HG03280 (cell line): ENCODE data around the gene ANXA5.
A peak's percentile ranks its signal among the peaks of the same experiment; 100 is the strongest.
"Not testable (repeated sequence)": the region's sequence is repeated elsewhere in the genome, so short reads cannot be mapped to it uniquely, and the experiment has no call there.

Experiments
- ATAC-seq: cut with Tn5 transposase; IDR thresholded peaks from one replicate; pipeline ENCODE4 v1.9.1; 2021; ENCODE audit warnings: mild to moderate bottlenecking, moderate library complexity; ENCODE audit not compliant: unreplicated experiment

Gene ANXA5

GRCh38 chr4:121696581-121697461, at the start of gene ANXA5:
TSS of gene ANXA5 (minus strand) at chr4:121696980. CDS start at chr4:121696589, 391 bp downstream.
- ATAC-seq: peak; percentile 92

GRCh38 chr4:121742794-121743193, 46.0 kb upstream of the ANXA5 start:
- no peak for ATAC-seq

DNA sequence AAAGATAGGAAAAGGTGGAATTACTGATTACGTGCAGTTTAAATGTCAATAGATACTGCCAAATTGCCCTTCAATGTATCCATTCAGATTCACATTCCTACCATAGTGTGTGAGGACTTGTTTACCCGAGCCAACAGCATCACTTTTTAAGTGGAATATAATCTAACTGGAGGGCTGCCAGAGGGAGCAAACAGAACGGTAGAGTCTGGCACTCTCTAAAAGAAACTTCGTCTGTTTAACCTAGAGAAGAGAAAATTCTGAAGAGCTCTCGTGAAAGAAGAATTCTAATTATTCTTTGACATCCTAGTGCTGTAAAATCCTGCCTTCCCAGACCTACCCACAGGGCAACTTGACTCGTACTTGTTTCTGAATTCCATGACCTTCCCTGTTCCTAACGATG, 45.0 kb upstream of the ANXA5 start:
- no peak for ATAC-seq

DNA sequence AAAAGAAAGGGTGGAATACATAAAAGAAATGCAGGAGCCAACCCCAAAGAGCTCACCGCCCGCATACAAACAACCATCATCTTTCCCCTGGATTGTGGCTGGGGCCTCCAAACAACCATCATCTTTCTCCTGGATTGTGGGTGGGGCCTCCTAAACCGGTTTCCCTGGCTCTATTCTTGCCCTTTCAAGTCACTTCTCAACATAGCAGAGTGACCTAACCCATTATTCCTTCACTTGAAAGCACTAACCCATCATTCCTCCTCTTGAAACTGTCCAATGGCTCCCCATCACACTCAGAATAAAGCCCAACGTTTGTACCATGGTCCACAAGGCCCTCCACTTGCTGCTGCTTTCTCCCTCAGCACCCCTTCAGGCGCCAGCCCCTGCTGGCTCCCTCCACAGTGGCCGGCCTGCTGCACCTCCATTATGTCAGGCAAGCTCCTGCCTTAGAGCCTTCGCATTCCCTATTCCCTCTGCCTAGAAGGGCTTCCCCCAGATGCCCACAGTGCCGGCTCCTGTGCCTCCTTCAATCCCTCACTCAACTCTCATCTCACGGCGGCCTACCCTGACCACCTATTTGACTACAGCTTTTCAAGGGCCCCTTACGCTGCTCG, 44.1 kb upstream of the ANXA5 start:
- ATAC-seq: no peak

- no peak for ATAC-seq
These were observed 42.8 kb upstream of the ANXA5 start for GRCh38 chr4:121739575-121739974.

- ATAC-seq: no peak
These were observed 42.2 kb upstream of the ANXA5 start for GRCh38 chr4:121738780-121739535.

GRCh38 chr4:121737846-121738554, 41.2 kb upstream of the ANXA5 start:
- no peak for ATAC-seq

GRCh38 chr4:121736735-121737351, 40.1 kb upstream of the ANXA5 start:
- ATAC-seq: no peak

GRCh38 chr4:121734571-121734970, 37.8 kb upstream of the ANXA5 start:
- no peak for ATAC-seq

GRCh38 chr4:121733942-121734341, 37.2 kb upstream of the ANXA5 start:
- no peak for ATAC-seq

GRCh38 chr4:121729753-121730152, 33.0 kb upstream of the ANXA5 start:
- ATAC-seq: not testable (repeated sequence)

DNA sequence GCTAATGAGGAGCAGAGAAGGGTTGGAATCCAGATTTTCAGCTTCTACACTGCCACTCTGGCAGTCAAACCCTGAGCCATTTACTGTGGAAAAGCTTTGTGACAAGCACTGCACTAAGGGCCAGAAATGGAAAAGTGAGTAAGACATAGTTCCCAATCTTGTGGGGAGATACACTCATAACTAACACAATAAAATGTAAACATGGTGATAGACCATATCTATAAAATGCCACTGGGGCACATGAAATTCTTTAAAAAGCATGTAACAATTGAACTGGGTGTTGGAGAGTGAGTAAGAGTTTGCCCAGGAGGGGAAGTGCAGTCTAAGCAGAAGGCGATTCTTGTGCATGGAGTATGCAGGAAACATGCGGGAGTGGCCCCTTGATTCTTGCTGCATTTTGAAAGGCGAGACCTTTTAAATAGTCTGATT, 32.0 kb upstream of the ANXA5 start:
- ATAC-seq: no peak

DNA sequence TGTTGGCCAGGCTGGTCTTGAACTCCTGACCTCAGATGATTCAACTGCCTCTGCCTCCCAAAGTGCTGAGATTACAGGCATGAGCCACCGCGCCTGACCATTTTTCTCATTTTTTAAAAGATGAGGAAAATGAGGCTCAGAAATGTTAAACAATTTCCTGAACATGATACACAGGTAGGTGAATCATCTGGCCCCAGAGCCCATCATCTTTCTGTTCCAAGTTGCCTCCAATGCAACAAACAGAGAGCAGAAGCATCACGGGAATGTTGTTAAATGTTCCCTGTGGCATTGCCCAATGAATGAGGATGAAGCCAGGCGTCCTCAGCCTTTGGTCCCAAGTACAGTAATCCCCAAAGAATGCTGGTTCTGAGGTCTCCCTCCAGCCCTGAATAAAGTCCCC, 31.3 kb upstream of the ANXA5 start:
- no peak for ATAC-seq

GRCh38 chr4:121726642-121727268, 30.0 kb upstream of the ANXA5 start:
- peak; percentile 97 for ATAC-seq

DNA sequence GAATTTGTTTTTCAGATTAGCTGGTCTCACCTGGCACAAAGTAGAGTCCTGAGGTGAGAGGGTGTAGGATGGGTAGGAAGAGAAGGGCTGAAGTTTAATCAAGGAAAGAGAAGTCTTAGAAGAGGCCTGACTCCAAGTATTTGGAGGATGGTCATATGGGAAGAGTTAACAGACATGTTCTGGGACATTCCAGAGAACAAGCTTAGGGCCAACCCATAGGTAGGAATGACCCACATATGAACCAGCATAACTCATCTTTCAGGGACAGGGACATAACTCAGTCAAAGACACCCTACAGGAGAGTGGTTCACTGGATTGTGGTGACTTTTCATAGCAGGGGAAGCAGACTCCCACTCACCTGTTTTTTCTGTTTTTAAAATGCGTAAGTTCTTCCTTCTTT, 27.9 kb upstream of the ANXA5 start:
- no peak for ATAC-seq

DNA sequence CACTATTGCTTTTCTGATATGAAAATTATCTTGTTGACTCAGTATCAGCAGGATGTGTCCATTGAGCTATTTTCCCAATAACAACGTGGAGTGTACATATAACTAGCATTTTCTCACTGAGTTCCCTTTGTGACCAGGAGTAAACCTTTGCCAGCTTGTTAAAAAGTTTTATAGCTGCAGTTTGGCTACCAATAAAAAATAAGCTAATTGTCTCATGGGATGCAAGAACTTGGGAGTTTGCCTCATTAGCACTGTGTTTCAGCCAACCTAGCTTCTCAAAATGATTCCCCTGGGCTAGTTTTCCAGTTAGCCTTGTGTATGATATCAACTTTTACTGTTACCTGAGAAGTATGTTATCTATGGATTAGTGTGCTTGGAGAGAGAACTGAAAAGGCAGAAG, 24.9 kb upstream of the ANXA5 start:
- ATAC-seq: no peak

- no peak for ATAC-seq
These were observed 23.3 kb upstream of the ANXA5 start for GRCh38 chr4:121720109-121720508.

- ATAC-seq: no peak
These were observed 21.0 kb upstream of the ANXA5 start for GRCh38 chr4:121717680-121718237.

DNA sequence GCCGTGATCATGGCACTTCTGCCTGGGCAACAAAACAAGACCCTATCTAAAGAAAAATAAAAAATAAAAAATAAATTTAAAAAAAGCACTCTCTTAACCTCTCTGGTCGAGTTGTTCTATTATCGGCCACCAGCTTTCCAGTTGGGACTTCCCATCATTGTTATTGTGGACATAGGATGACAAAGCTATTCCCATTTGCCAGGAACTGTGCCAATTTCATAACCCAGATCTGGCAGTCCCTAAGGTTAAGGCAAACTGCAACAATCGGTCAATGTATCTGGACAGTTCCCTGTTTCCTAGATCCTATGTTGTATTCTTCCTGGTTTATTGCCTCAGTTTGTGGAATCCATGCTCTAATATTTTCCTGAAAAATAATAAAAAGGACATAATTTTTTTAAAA, 17.8 kb upstream of the ANXA5 start:
- ATAC-seq: no peak

DNA sequence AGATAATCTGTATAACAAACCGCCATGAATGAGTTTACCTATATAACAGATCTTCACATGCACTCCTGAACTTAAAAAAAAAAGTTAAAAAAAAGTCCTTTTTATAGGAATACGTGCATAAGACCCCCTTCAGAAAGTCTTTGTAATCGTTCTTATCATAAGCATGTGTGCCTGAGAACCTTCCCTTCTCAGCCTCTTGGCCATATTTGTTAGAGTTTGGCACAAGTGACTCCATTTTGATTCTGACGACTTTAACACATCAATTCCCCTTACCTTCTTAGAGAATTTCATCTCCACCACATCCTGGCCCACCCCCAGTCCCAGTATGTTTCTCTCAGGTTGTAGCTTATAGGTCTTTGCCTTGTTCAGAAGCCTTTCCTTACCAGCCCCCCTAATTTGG, 16.0 kb upstream of the ANXA5 start:
- no peak for ATAC-seq
